Suprapubic skin (tissue), 4 donors: ENCODE measurements around the gene COX20.

Source experiments
- CTCF ChIP-seq, 2 donors: fragments of 200-600 bp in 1 of 2; fragments of 450-650 bp in 1 of 2; sonication (generic) in 1 of 2; IDR thresholded peaks; one replicate each; pipeline ENCODE4 v1.5.1; 2016 to 2019; ENCODE audit warnings: antibody characterized with exemption in 2 of 2, mild to moderate bottlenecking in 1 of 2, moderate library complexity in 1 of 2
- EP300 ChIP-seq: sonication (generic); formaldehyde crosslinking; IDR thresholded peaks from one replicate; pipeline ENCODE4 v1.6.1; 2017; ENCODE audit warnings: antibody characterized with exemption
- POLR2A ChIP-seq, 2 donors: fragments of 450-650 bp; IDR thresholded peaks; one replicate each; pipeline ENCODE4 v1.6.1; 2017; ENCODE audit warnings: antibody characterized with exemption in 2 of 2, mild to moderate bottlenecking in 2 of 2, moderate library complexity in 2 of 2
- POLR2AphosphoS5 ChIP-seq, 3 donors: sonication (generic); formaldehyde crosslinking; IDR thresholded peaks; one replicate each; pipeline ENCODE4 v1.6.1; 2017; ENCODE audit warnings: antibody characterized with exemption in 3 of 3

- no peak for TF ChIP-seq CTCF (IDR thresholded peaks at IDR 0.05)
- TF ChIP-seq POLR2AphosphoS5 (IDR thresholded peaks at IDR 0.05), result no peak
- TF ChIP-seq POLR2A (IDR thresholded peaks at IDR 0.05), result no peak
- TF ChIP-seq EP300, result no peak
These were observed 40.9 kb downstream of the COX20 start for GRCh38 chr1:244876228-244876910.
